ENCODE results near the gene CHDH.

The CHDH gene

DNA sequence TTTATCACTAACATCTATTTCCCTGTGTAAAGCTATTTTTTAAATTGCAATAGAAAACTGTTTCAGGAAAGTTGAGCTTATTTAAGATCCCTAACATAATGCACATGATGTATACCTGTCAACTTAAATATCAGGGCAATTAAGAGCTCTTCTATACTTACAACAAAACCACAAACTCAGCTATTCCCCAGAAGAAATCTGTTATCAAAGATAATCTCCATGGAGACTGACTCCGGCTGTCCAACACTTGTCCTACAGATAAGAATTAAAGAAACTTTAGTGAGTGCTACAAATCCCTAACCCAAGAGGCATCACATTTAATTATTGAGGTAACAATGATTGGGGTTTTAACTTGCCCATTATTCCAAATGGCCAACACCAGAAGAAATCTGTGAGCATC is 42.0 kb upstream of the CHDH start:
- CTCF ChIA-PET = no interaction called here
- no peak overlapping the region for H3K27ac ChIP-seq (ENCODE audit: extremely low read depth, low read depth, low read length)
- H3K36me3 ChIP-seq (ENCODE audit: control insufficient read depth in 2 of 2, insufficient read depth in 1 of 2, low read length in 2 of 2) = peaks cover 7 to 50% of the 10 kb centered on the region in 2 experiments
- H3K9me3 ChIP-seq (ENCODE audit: control insufficient read depth, insufficient read depth, low read depth, low read length) = no peaks in the 10 kb centered on the region
- no peak for TF ChIP-seq ZNF48 (tag by site-specific recombination; IDR thresholded peaks at IDR 0.05)
- TF ChIP-seq ZNF311 (tag by site-specific recombination; IDR thresholded peaks at IDR 0.05; ENCODE audit: borderline replicate concordance) = no peak
- POLR2A ChIA-PET = no interaction called here
- H3K4me3 ChIP-seq (ENCODE audit: low read depth, low read length) = no peak overlapping the region
- H3K4me1 ChIP-seq (ENCODE audit: control insufficient read depth, insufficient read depth, low read length) = no peaks in the 10 kb centered on the region

DNA sequence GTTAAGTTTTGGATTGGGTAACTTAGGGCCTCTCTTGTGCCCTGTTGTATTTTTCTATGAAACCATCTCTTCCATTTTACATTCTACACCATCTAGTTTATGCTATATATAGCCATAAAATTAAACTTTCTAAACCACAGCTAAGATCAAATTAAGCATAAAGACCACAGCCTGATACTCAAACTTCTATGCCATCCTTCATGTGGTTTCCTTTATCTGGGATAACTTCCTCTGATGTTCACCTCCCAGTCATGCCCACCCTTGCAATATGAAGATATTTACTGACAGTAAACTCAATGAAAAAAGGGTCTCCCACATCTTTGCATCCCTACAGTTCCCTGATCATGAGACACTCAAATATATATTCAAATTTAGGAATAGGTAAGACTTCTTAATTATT is 41.2 kb upstream of the CHDH start:
- no peak overlapping the region for H3K4me3 ChIP-seq (ENCODE audit: low read depth, low read length)
- H3K36me3 ChIP-seq (ENCODE audit: control insufficient read depth in 2 of 2, insufficient read depth in 1 of 2, low read length in 2 of 2) = peaks cover 7 to 54% of the 10 kb centered on the region in 2 experiments
- CTCF ChIA-PET = no interaction called here
- TF ChIP-seq ZNF214 (tag by site-specific recombination; IDR thresholded peaks at IDR 0.05; ENCODE audit: borderline replicate concordance) = no peak
- H3K4me1 ChIP-seq (ENCODE audit: control insufficient read depth, insufficient read depth, low read length) = no peaks in the 10 kb centered on the region
- H3K9me3 ChIP-seq (ENCODE audit: control insufficient read depth, insufficient read depth, low read depth, low read length) = no peaks in the 10 kb centered on the region
- no peak overlapping the region for H3K27ac ChIP-seq (ENCODE audit: extremely low read depth, low read depth, low read length)
- POLR2A ChIA-PET = no interaction called here

DNA sequence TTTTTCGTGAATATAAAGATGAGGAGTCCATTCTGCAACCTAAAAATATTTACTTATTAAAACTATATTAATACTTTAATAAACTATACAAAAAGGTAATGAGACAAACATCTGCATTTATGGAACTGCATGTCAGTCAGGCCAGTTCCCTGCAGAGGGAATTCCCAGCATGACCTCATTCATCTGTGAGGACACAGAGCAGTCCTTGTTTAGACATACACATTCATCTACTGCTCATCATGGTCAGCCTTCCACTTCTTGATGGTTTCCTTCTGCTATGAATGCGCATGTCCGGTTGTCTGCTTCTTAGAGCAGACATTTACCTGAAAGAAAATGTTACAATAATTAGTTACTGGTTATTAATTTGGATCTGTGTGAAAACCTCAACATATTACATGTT is 39.0 kb upstream of the CHDH start:
- ChIA-PET CTCF (no interaction called here), POLR2A (no interaction called here)
- TF ChIP-seq ZNF335 (tag by site-specific recombination; conservative IDR thresholded peaks at IDR 0.05) (no peak), KLF7 (tag by site-specific recombination; IDR thresholded peaks at IDR 0.05; ENCODE audit: borderline replicate concordance) (no peak), SCRT1 (tag by site-specific recombination; IDR thresholded peaks at IDR 0.05; ENCODE audit: borderline replicate concordance) (no peak), ZNF561 (tag by site-specific recombination; IDR thresholded peaks at IDR 0.05; ENCODE audit: borderline replicate concordance) (no peak), BCL11B (tag by site-specific recombination; IDR thresholded peaks at IDR 0.05; ENCODE audit: low read depth) (no peak), ZNF169 (tag by site-specific recombination; IDR thresholded peaks at IDR 0.05) (no peak), ZNF785 (tag by site-specific recombination; IDR thresholded peaks at IDR 0.05) (no peak), ZSCAN23 (tag by site-specific recombination; IDR thresholded peaks at IDR 0.05) (no peak), OVOL3 (tag by site-specific recombination; IDR thresholded peaks at IDR 0.05) (no peak), ZNF354C (tag by site-specific recombination; IDR thresholded peaks at IDR 0.05; ENCODE audit: borderline replicate concordance, low read depth) (no peak), ZNF747 (tag by site-specific recombination; IDR thresholded peaks at IDR 0.05) (no peak), ZNF707 (tag by site-specific recombination; IDR thresholded peaks at IDR 0.05) (no peak)
- TF ChIP-seq, protein P1, sequence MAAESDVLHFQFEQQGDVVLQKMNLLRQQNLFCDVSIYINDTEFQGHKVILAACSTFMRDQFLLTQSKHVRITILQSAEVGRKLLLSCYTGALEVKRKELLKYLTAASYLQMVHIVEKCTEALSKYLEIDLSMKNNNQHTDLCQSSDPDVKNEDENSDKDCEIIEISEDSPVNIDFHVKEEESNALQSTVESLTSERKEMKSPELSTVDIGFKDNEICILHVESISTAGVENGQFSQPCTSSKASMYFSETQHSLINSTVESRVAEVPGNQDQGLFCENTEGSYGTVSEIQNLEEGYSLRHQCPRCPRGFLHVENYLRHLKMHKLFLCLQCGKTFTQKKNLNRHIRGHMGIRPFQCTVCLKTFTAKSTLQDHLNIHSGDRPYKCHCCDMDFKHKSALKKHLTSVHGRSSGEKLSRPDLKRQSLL (tag by site-specific recombination; IDR thresholded peaks at IDR 0.05) = no peak
- TF ChIP-seq, protein P2, sequence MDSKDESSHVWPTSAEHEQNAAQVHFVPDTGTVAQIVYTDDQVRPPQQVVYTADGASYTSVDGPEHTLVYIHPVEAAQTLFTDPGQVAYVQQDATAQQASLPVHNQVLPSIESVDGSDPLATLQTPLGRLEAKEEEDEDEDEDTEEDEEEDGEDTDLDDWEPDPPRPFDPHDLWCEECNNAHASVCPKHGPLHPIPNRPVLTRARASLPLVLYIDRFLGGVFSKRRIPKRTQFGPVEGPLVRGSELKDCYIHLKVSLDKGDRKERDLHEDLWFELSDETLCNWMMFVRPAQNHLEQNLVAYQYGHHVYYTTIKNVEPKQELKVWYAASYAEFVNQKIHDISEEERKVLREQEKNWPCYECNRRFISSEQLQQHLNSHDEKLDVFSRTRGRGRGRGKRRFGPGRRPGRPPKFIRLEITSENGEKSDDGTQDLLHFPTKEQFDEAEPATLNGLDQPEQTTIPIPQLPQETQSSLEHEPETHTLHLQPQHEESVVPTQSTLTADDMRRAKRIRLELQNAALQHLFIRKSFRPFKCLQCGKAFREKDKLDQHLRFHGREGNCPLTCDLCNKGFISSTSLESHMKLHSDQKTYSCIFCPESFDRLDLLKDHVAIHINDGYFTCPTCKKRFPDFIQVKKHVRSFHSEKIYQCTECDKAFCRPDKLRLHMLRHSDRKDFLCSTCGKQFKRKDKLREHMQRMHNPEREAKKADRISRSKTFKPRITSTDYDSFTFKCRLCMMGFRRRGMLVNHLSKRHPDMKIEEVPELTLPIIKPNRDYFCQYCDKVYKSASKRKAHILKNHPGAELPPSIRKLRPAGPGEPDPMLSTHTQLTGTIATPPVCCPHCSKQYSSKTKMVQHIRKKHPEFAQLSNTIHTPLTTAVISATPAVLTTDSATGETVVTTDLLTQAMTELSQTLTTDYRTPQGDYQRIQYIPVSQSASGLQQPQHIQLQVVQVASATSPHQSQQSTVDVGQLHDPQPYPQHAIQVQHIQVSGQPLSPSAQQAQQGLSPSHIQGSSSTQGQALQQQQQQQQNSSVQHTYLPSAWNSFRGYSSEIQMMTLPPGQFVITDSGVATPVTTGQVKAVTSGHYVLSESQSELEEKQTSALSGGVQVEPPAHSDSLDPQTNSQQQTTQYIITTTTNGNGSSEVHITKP (tag by site-specific recombination; IDR thresholded peaks at IDR 0.05) = no peak
- TF ChIP-seq, protein P3, sequence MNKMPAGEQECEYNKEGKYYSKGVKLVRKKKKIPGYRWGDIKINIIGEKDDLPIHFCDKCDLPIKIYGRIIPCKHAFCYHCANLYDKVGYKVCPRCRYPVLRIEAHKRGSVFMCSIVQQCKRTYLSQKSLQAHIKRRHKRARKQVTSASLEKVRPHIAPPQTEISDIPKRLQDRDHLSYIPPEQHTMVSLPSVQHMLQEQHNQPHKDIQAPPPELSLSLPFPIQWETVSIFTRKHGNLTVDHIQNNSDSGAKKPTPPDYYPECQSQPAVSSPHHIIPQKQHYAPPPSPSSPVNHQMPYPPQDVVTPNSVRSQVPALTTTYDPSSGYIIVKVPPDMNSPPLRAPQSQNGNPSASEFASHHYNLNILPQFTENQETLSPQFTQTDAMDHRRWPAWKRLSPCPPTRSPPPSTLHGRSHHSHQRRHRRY (tag by site-specific recombination; IDR thresholded peaks at IDR 0.05) = no peak
- Histone ChIP-seq H3K27ac (ENCODE audit: extremely low read depth, low read depth, low read length) (no peak overlapping the region), H3K9me3 (ENCODE audit: control insufficient read depth, insufficient read depth, low read depth, low read length) (no peaks in the 10 kb centered on the region), H3K36me3 (ENCODE audit: control insufficient read depth in 2 of 2, insufficient read depth in 1 of 2, low read length in 2 of 2) (peaks cover 7 to 62% of the 10 kb centered on the region in 2 experiments), H3K4me1 (ENCODE audit: control insufficient read depth, insufficient read depth, low read length) (no peaks in the 10 kb centered on the region; the same call in 1 of the 2 replicates), H3K4me3 (ENCODE audit: low read depth, low read length) (no peak overlapping the region)

Measured in HEK293 (cell line).